Endothelial cell of umbilical vein (primary cell): ENCODE data around the gene ZNF195. TPM values are rescaled to one million over a fixed set of nuclear protein-coding genes. Genes with fewer than 3 reads are reported as not detected.

ENCODE experiments used
- BruUV-seq: library from RNA; stranded (reverse); fragments of 400-500 nt; replicated peaks from 2 replicates; lab custom pipeline; 2021; lab: Mats Ljungman, UMichigan
- CTCF ChIA-PET: fragments of 300-600, 350-600 bp; sonication (Branson Sonifier 250); formaldehyde crosslinking; loops from one replicate; lab custom pipeline; 2021; ENCODE audit warnings: antibody characterized with exemption, inconsistent platforms; lab: Charles Lee
- POLR2A ChIA-PET: fragments of 300-600, 350-600 bp; sonication (Branson Sonifier 250); formaldehyde crosslinking; loops from one replicate; lab custom pipeline; 2021; ENCODE audit warnings: antibody characterized with exemption, inconsistent platforms; lab: Charles Lee
- DNase-seq: peaks from one replicate; pipeline ENCODE4 v3.0.0-alpha.2; 2011; ENCODE audit warnings: low read depth, low spot score
- FAIRE-seq: peaks from 2 replicates; lab custom pipeline; 2011; peaks lifted over from hg19 to GRCh38; lab: Jason Lieb, UNC
- H2AFZ ChIP-seq: 2 replicates; pipeline ENCODE4 v1.6.0; 2012; ENCODE audit warnings: low read depth, low read length, control low read depth, inconsistent platforms
- H3K27ac ChIP-seq: 2 replicates; pipeline ENCODE4 v1.5.1; 2011; ENCODE audit warnings: low read depth, mild to moderate bottlenecking, control low read depth, low read length, moderate library complexity; ENCODE audit not compliant: insufficient read depth
- H3K27me3 ChIP-seq, 2 experiments: 2 replicates each; pipeline versions ENCODE4 v1.6.0 to v1.6.1; 2011; ENCODE audit warnings: low read length in 2 of 2, mixed read lengths in 1 of 2; ENCODE audit not compliant: control insufficient read depth in 2 of 2, insufficient read depth in 2 of 2
- H3K36me3 ChIP-seq, 2 experiments: 2 replicates in 1 of 2; 3 replicates in 1 of 2; pipeline ENCODE4 v1.5.1; 2011; ENCODE audit warnings: low read length in 2 of 2, mild to moderate bottlenecking in 1 of 2, moderate library complexity in 1 of 2; ENCODE audit not compliant: control insufficient read depth in 2 of 2, insufficient read depth in 2 of 2; ENCODE audit errors: extremely low read depth in 1 of 2
- H3K4me1 ChIP-seq: 3 replicates; pipeline ENCODE4 v1.5.1; 2011; ENCODE audit warnings: mild to moderate bottlenecking, low read length; ENCODE audit not compliant: control insufficient read depth, insufficient read depth; ENCODE audit errors: extremely low read depth
- H3K4me2 ChIP-seq: 2 replicates; pipeline ENCODE4 v1.6.1; 2011; ENCODE audit warnings: low read length, control low read depth, mixed read lengths; ENCODE audit not compliant: insufficient read depth
- H3K4me3 ChIP-seq, 3 experiments: fragments of 200-600 bp in 1 of 3; sonication (generic), shearing (Covaris generic) in 1 of 3; replicated peaks in 1 of 3; 2 replicates each; pipeline ENCODE4 v1.5.1; 2011 to 2016; ENCODE audit warnings: control low read depth in 3 of 3, low read length in 3 of 3, mild to moderate bottlenecking in 2 of 3, inconsistent platforms in 1 of 3, low read depth in 1 of 3, moderate library complexity in 1 of 3; ENCODE audit not compliant: insufficient read depth in 1 of 3
- H3K79me2 ChIP-seq: 2 replicates; pipeline ENCODE4 v1.6.0; 2012; ENCODE audit warnings: low read length, inconsistent platforms; ENCODE audit not compliant: control insufficient read depth, insufficient read depth
- H3K9ac ChIP-seq: replicated peaks from 2 replicates; pipeline ENCODE3; 2011; ENCODE audit warnings: low read length, control low read depth; ENCODE audit not compliant: insufficient read depth; ENCODE audit errors: extremely low read depth
- H3K9me1 ChIP-seq: replicated peaks from 3 replicates; pipeline ENCODE4 v1.6.0; 2011; ENCODE audit warnings: mild to moderate bottlenecking, low read length; ENCODE audit not compliant: control insufficient read depth, insufficient read depth; ENCODE audit errors: extremely low read depth
- H3K9me3 ChIP-seq: replicated peaks from 2 replicates; pipeline ENCODE4 v1.5.1; 2012; ENCODE audit warnings: low read length, inconsistent platforms; ENCODE audit not compliant: control insufficient read depth, insufficient read depth
- H4K20me1 ChIP-seq: replicated peaks from 2 replicates; pipeline ENCODE3; 2011; ENCODE audit warnings: mild to moderate bottlenecking, low read length; ENCODE audit not compliant: control insufficient read depth, insufficient read depth; ENCODE audit errors: extremely low read depth
- EZH2 ChIP-seq: IDR thresholded peaks from 2 replicates; pipeline ENCODE4 v1.6.1; 2012; ENCODE audit warnings: borderline replicate concordance, low read depth, mild to moderate bottlenecking, moderate library complexity, low read length, inconsistent platforms; ENCODE audit not compliant: severe bottlenecking
- FOS ChIP-seq: IDR thresholded peaks from 2 replicates; pipeline ENCODE4 v1.6.1; 2011; ENCODE audit warnings: mild to moderate bottlenecking, low read length, moderate library complexity, borderline replicate concordance; ENCODE audit not compliant: insufficient read depth
- GATA2 ChIP-seq: IDR thresholded peaks from 2 replicates; pipeline ENCODE4 v1.7.0; 2011; ENCODE audit warnings: low read depth, mild to moderate bottlenecking, moderate library complexity, mixed read lengths, low read length; ENCODE audit not compliant: insufficient read length, insufficient read depth
- JUN ChIP-seq: IDR thresholded peaks from 2 replicates; pipeline ENCODE4 v1.6.1; 2011; ENCODE audit warnings: borderline replicate concordance, low read depth; ENCODE audit not compliant: insufficient read length, insufficient read depth
- MAX ChIP-seq: IDR thresholded peaks from 2 replicates; pipeline ENCODE4 v1.6.1; 2011; ENCODE audit not compliant: insufficient read depth, insufficient read length
- MYC ChIP-seq: IDR thresholded peaks from one replicate; pipeline ENCODE4 v1.6.1; 2011; ENCODE audit warnings: mild to moderate bottlenecking, low read depth, low read length
- POLR2A ChIP-seq: IDR thresholded peaks from 2 replicates; pipeline ENCODE4 v1.6.1; 2012; ENCODE audit warnings: low read depth, mild to moderate bottlenecking, control low read depth, low read length
- POLR2AphosphoS5 ChIP-seq: IDR thresholded peaks from 2 replicates; pipeline ENCODE4 v1.6.1; 2012; ENCODE audit warnings: low read depth, mild to moderate bottlenecking, control low read depth, low read length, moderate library complexity; ENCODE audit not compliant: insufficient read depth
- dilution Hi-C: fragments of 300-500 bp; cut with MboI; formaldehyde crosslinking; loops from one replicate; pipeline ENCODE4 v1.15.0; 2019; ENCODE audit warnings: low sequenced_read_pairs; ENCODE audit not compliant: extremely low pct_ligation_motif_present
- intact Hi-C: fragments of 100-400 bp; cut with micrococcal nuclease; formaldehyde crosslinking; loops from one replicate; pipeline ENCODE4 v1.10.0; 2022
- polyA plus RNA-seq, 4 experiments: library from polyadenylated mRNA; depleted of rRNA in 3 of 4; stranded (reverse) in 3 of 4; unstranded in 1 of 4; fragments of >200 nt; gene quantifications; 2 replicates each; pipeline versions ENCODE4 v1.2.1 to v1.2.3, GENCODE V29; 2011 to 2012; ENCODE audit warnings: missing spikeins in 1 of 4
- total RNA-seq: library from RNA; stranded (reverse); gene quantifications from 2 replicates; pipeline ENCODE4 v1.2.3, GENCODE V29; 2021

Gene ZNF195
- total and polyA plus RNA-seq, 2 donors (not counting 3 experiments of a cell fraction or from before 2014, with no cell fraction given): 12.8 to 32.5 TPM

GRCh38 chr11:3357302-3357701 lies 21.6 kb downstream of the ZNF195 start:
- no peaks in the 10 kb centered on the region for H3K4me1 ChIP-seq
- H3K4me2 ChIP-seq: no peak overlapping the region
- peaks cover 18 to 26% of the 10 kb centered on the region in 2 experiments for H3K36me3 ChIP-seq
- H3K27ac ChIP-seq: no peak overlapping the region
- CTCF ChIA-PET: interaction anchor here (1.8 kb wide), 1 partner anchor 16 kb away, joined by 5 read pairs; no protein-coding TSS in a partner anchor
- POLR2A ChIA-PET: no interaction called here
- H3K9me1 ChIP-seq: no peaks in the 10 kb centered on the region
- dilution Hi-C loops: no loop called here
- no peak overlapping the region for H3K4me3 ChIP-seq
- DNase-seq (no peak), FAIRE-seq (no peak)
- TF ChIP-seq POLR2A: no peak
- TF ChIP-seq EZH2: no peak
- H3K9ac ChIP-seq: no peak overlapping the region
- no peak overlapping the region for H2AFZ ChIP-seq
- no peaks in the 10 kb centered on the region for H4K20me1 ChIP-seq
- no peaks in the 10 kb centered on the region for H3K79me2 ChIP-seq
- BruUV-seq: no TSS peak
- H3K27me3 ChIP-seq: no peaks in the 10 kb centered on the region
- intact Hi-C loops: no loop called here
- H3K9me3 ChIP-seq: peaks cover 15% of the 10 kb centered on the region

- Histone ChIP-seq H3K27ac (no peak overlapping the region), H3K9ac (no peak overlapping the region), H3K36me3 (peaks cover 17 to 24% of the 10 kb centered on the region in 2 experiments), H4K20me1 (no peaks in the 10 kb centered on the region), H3K4me2 (no peak overlapping the region), H3K4me3 (no peak overlapping the region), H3K27me3 (no peaks in the 10 kb centered on the region), H3K79me2 (no peaks in the 10 kb centered on the region), H3K9me1 (no peaks in the 10 kb centered on the region), H3K4me1 (no peaks in the 10 kb centered on the region), H2AFZ (no peak overlapping the region), H3K9me3 (peaks cover 15% of the 10 kb centered on the region)
- DNase-seq (no peak), FAIRE-seq (no peak)
- intact Hi-C loops: no loop called here
- no peak for TF ChIP-seq EZH2
- no peak for TF ChIP-seq GATA2
- no peak for TF ChIP-seq MAX
- TF ChIP-seq POLR2AphosphoS5: no peak
- TF ChIP-seq FOS: no peak
- no peak for TF ChIP-seq MYC
- TF ChIP-seq JUN: no peak
- BruUV-seq: no TSS peak
- dilution Hi-C loops: no loop called here
- POLR2A ChIA-PET: no interaction called here
- CTCF ChIA-PET: interaction anchor here (1.1 to 1.8 kb wide), 4 partner anchors 16 to 52 kb away, joined by 3 to 5 read pairs (median 4); no protein-coding TSS in a partner anchor
Observed at GRCh38 chr11:3356858-3357257, 22.1 kb downstream of the ZNF195 start.
